Hindlimb muscle (tissue), 1 donor: ENCODE results near the gene IQCN. TPM values are rescaled to one million over a fixed set of nuclear protein-coding genes. Genes with fewer than 3 reads are reported as not detected.
A peak's percentile ranks its signal among the peaks of the same experiment; 100 is the strongest.

ENCODE experiments used
- DNase-seq: peaks from one replicate; pipeline ENCODE4 v3.0.0-alpha.2; 2013
- polyA plus RNA-seq: library from polyadenylated mRNA; unstranded; fragments of 120-200 nt; gene quantifications from one replicate; pipeline ENCODE4 v1.2.1, GENCODE V29; 2013; ENCODE audit not compliant: insufficient read length

IQCN gene
- polyA plus RNA-seq, 1 donor = 4.9 TPM

DNA sequence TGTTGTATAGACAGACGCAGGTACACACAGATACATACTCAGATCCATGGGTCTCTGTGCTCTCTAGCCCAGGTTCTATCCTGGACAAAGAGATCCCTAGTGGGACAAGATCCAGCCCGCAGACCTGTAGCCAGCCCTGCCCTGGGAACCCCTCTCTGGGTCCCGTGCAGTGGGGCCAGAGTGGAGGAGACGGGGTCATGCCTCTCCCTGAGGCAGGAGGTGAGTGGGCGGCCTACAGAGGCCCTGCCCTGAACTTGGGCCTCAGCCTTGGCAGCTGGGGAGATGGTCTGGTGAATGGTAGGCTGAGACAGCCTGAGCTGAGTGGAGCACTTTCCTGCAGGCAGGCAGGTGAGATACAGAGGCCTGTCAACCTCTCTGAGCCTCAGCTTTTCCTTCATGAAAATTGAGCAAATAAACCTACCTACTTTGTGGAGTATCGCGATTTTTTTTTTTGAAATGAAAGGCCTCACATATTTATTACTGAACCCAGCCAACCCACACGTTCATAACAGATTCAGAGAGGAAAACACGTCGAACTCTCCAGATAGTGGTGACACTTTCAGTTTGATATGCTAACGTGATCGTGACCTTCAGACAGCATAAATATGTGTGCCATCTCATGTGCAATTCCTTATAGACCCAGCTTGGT is 10.6 kb upstream of the IQCN start:
- DNase-seq = no peak

DNA sequence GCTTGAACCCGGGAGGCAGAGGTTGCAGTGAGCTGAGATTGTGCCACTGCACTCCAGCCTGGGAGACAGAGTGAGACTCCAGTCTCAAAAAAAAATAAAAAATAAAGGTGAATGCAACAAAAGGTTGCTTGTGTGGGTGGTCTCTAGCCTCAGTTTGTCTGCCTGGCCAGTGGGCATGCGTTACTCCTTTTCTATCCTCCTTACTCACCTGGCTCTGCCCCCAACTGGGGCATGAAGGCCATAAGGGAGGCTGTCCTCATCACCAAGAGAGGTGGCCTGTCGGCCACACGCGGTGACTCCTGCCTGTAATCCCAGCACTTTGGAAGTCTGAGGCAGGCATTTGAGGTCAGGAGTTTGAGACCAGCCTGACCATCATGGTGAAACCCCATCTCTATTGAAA is 9.1 kb upstream of the IQCN start:
- no peak for DNase-seq

DNA sequence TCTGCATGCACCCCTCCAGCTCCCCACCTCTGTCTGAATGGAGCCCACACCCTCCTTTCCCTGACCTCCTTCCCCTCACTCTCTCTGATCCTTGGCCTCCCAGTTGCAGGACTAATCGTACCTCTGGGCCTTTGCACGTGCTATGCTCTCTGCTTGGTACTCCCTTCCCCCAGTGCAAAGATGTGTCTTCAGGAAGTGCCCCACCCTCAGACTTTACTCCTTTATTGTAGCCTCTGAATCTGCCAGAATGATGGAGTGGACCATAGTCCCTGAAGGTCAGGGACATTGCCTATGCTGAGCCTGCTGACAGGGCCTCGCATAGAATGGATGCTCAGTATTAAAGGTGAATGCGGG is 8.5 kb upstream of the IQCN start:
- no peak for DNase-seq

DNA sequence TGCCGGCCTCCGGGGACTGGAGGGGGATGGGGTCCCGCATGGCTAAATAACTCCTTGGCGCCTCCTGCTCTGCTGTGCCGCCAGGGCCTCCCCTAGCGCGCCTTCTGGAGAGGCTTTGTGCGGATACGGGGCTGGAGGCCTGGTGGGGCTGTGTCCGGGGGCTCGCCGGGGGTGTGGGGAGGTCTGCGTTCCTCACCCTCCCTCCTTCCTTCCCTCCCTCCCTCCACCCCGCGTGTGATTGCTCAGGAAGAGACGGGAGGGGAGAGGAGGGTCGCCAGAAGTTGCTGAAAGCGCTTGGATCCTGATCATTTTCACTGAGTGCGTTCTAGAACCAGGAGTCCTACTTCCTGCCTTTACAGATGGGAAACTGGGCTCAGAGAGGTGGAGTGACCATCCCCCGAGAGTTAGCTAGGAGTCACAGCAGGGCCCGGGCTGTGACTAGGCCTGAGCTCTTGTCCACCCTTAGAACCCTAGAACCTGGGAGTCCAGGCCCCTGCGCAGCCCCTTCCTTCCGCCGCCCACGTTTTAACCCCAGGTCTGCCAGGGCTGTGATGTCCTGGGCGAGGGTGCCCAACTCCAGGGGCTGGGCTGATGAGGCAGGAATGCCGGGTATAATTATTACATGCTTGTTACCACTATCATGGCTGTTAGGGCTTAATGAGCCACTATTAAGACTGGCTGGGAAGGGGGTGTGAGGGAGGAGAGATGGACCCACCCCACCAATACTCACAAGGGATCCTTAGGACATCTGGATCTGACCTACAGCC is 8.0 kb upstream of the IQCN start:
- DNase-seq = peak; percentile 90

DNA sequence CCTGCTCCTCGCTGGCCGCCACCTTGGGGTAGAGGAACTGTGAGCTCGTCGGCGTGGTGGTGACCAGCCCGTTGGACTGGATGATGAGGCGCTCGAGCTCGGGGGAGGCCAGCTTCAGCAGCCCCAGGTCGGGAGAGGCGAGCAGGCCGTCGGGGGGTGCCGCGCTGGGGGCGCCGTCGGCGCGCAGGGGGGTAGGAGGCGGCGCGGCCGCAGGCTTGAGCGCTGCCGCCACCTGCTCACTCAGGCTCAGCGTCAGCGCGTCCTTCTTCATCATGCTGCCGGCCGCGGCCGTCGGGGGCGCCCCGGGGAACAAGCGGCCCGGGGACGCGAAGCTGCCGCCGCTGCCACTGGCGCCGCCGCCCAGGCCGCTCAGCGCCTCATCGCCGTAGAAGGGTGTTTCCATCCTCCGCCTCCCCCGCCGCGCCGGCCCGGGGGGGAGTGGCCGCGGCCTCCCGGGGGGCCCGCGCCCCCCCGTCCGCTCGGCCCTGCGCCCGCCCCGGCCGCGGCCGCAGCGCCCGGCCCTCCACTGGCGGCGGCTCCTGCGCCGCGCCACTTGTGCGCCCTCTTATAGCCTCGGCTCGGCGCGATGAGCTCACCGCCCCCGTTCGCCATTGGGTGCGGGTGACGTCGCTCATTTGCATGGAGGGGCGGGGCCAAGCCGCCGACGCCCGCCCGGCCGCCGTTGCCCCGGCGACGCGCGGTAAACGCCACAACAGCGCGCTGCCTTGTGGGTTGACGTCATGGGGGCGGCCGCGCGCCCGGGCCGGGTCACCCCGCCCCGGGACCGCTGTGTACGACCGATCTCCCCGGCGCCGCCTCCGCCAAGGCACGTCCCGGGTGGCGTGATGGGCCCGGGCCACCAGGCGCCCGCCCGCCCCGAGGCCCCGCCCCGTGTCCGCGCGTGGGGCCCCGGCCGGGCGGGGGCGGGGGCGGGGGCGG is 7.1 kb upstream of the IQCN start, which contains the start of gene JUND:
Gene JUND (minus strand): TSS at position 541 of the 939 bp plus-strand sequence. CDS start 138 bp downstream, at position 403.
- DNase-seq = peak; percentile 99

DNA sequence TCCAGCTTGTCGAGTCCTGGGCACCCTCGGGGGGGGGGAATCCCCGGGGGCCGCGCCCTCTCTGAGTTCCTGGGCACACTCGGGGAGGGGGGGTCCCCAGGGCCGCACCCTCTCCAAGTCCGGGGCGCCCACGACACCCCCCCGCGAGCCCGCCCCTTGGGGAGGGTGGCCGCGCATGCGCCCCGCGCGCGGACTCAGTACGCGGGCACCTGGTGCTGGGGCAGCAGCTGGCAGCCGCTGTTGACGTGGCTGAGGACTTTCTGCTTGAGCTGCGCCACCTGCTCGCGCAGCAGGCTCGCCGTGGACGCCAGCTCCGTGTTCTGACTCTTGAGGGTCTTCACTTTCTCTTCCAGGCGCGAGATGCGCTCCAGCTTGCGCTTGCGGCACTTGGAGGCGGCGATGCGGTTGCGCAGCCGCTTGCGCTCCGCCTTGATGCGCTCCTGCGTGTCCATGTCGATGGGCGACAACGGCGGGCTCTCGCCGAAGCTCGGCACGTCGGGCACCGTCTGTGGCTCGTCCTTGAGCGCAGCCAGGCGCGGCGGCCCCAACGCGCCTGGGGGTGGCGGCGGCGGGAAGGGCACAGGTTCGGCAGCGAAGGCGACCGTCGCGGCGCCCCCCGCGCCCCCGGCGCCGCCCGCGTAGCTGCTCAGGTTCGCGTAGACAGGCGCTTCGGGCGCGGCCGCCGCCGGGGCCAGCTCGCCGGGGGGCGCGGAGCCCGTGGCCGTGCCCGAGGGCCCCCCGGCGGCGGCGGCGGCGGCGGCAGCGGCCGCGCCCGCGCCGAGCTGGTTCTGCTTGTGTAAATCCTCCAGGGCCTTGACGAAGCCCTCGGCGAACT is 6.2 kb upstream of the IQCN start:
- DNase-seq = peak; percentile 83

DNA sequence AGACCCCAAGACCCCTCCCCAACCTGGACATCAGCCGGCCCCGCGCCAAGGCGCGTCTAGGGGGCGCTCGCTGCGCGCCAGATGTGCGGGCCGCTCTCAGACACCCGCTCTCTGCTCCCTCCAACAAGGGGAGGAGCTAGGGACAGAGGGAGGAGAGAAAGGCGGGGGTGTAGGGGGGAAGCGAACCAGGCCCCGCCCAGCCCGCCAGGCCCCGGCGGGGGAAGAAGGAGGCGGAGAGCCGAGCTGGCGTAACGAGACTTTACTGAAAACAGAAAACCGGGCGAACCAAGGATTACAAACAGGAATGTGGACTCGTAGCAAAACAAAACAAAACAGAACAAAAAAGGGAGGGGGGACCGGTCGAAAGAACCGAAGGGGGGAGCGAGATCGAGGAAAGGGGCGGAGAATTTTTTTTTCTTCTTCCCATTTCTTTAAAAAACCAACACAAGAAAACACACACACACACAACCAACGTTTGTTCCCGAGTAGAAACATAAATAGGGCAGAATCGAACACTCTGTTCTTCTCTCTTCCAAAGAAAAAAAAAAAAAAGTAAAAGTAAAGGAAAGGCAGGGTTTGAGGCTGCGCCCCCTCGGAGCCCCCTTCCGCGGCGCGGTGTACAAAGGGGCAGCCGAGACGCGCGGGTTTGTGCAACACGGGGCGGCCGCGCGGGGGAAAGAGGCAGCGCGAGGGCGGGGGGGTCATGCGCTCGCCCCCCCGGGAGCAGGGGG is 5.4 kb upstream of the IQCN start:
- peak; percentile 96 for DNase-seq

DNA sequence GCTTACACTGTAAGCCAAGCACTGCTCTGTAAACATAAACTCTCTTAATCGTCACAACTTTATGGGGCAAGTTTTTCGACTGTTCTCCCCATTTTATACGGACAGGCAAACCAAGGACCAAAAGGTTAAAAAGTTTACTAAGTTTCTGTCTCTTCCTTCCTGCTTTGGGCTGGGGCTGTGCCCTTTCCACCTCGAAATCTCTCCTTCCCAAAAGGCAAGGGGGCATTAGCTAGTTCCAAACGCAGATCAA is 4.9 kb upstream of the IQCN start:
- DNase-seq = no peak

DNA sequence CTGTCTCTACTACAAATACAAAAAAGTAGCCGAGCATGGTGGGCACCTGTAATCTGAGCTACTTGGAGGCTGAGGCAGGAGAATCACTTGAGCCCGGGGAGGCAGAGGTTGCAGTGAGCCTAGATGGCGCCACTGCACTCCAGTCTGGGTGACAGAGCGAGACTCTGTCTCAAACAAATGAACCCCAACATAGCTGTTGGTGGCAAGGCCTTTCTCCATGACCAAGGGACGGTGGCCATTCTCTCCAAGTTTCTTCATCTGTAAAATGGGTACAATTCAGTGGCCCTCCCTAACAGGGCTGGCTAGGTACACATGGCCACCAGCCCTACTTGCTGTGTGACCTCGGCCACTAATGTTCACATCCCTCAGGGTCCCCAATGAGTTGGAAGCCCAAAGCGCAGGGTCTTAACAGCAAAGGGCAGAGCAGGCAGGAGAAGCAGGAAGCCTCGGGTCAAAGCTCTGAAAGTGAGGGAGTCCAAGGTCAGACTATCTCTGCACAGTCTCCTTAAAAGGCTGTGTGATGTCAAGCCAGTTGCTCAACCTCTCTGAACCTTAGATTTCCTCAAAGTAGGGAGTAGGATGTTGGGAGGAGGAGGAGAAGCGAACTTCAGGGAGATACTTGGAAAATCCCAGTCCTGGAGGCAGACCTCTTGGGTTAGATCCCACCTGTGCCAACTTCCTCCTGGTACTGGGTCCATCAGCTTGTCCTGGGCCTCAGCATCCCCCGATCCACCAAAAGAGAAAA is 4.4 kb upstream of the IQCN start:
- no peak for DNase-seq

DNA sequence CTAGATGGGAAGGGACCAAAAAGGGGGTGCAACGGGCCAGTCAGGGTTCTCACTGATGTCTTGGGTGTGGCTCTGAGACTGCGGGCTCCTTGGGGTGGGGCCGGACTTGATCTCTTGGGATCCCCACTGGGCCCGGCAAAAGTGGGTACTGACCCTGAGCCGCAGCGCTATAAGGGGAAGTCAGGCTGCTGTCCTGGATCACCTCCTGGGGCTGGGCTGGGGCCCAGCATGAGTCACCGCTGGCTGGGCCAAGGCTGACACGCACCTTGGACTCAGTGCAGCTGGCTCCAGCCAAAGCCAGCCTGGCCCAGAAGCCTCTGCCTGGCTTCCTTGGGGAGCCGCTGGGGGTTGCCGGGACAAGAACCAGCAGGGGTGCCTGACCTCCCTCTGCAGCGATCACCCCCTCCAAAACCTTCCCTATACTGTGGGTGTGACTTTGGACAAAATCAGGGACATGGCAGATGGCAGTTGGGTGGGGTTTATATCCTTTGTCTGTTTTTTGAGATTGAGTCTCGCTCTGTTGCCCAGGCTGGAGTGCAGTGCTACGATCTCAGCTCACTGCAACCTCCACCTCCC is 617 bp upstream of the IQCN start:
- peak; percentile 93 for DNase-seq

DNA sequence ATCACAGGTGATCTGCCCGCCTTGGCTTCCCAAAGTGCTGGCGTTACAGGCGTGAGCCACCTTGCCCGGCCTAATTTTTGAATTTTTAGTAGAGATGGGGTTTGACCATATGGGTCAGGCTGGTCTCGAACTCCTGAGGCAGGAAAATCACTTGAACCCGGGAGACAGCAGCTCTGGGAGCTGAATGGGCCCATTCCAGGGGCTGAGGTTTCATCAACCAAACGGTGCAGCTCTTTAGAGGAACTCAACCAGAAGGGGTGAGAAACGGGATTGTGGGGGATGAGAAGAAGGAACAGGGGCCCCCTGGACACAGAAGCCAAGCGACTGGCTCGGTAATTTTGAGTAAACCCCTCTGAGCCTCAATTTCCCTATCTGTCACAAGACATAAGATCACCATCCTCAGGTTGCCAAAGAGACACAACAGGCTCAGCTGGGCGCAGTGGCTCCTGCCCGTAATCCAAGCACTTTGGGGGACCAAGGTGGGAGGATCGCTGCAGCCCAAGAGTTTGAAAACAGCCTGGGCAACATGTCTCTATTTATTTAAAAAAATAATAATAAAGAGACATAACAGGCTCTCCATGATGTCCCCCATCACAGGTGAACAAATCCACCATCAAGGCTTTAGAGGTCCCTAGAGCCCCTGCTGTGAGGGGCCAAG is 562 bp downstream of the IQCN start:
- no peak for DNase-seq

DNA sequence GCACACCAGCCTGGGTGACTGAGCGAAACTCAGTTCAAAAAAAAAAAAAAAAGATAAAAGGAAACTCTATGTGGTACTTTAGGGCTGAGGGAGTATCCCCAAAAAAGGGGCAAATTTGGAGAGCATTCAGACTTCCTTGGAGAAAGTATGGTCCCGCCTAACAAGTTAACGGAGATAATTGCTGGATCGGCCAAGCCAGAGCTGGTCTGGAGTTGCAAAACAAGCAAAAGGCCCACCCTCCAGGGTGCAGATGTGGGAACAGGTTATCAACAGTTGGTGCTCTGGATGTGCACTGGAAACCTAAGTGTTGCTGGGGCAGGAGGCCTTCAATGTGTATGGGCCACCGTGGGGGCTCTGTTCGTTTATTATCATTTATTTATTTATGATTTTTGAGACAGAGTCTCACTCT is 2.8 kb downstream of the IQCN start:
- no peak for DNase-seq

DNA sequence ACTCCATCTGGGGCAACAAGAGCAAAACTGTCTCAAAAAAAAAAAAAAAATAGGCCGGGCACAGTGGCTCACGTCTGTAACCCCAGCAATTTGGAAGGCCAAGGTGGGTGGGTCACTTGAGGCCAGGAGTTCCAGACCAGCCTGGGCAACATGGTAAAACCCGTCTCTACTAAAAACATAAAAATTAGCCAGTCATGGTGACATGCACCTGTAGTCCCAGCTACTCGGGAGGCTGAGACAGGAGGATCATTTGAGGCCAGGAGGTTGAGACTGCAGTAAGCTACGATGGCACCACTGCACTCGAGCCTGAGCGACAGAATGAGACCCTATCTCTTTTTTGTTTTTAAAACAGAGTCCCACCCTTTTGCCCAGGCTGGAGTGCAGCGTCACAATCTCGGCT is 3.9 kb downstream of the IQCN start:
- no peak for DNase-seq

DNA sequence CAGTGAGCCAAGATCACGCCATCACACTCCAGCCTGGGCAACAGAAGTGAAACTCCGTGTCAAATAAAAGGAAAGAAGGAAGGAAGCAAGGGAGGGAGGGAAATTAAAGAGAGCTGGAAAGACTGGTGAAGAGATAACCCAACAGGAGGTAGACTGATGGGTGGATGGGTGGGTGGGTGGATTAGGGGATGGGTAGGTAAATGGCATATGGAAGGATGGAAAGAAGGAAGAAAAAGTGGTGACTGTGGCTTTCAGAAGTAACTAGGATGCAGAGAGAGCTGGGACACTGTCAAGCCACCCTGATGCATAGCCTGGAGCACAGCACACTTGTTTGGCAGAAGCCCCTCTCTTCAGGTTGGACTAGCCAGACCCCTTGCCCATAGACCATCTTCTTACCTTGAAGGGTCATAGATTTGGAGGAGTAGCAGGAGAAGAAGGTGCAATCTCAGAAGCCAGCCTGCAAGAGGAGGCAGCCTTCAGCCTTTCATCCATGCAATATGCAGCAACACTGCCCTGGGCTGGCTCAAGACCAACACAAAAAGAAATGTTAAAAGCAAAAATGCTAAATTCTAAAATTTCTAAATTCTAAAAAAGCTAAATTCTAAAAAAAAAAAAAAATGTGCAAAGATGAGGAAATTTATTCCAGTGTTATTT is 5.1 kb downstream of the IQCN start:
- DNase-seq = no peak

DNA sequence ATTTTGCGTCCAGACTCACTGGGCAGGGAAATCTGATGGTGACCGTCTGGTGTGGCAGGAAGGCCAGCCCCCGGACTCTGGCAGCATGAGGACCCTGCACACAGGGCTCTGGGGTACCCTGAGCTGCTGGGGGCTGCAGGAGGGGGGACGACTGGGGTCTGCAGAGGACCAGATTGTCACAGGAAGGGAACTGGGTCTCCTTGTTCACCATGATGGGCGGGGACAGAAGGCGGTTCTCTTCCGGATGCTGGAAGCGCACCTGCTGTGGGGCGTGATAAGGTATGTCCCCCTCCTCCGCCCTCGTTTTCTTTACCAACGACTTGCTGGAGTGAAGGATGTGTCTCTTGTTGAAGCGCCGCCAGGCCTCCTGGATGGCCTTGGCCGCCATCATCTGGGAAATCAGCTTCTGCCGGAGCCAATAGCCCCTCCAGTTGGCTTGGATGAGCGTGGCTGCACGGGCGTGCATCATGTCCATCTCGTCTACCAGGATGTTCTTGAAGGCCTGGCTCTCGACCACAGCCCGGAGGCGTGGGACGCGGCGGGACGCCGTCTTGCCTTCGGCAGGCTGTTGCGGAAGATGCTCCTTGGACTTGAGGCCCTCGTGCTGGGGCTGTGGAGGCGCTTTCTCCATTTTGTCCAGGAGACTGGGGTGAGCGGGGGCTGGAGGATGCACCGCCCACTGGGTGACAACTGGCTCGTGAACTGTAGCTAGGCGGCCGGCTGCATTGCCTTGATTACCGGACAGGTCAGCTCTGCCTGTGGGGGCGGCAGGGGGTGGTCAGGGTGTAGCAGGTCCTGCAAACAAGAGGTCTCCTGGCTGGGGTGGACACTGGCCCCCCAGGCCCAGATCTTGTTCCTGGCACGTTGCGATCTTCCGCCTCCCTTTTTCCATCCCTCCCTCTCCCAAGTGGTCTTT is 7.2 kb downstream of the IQCN start:
- no peak for DNase-seq

DNA sequence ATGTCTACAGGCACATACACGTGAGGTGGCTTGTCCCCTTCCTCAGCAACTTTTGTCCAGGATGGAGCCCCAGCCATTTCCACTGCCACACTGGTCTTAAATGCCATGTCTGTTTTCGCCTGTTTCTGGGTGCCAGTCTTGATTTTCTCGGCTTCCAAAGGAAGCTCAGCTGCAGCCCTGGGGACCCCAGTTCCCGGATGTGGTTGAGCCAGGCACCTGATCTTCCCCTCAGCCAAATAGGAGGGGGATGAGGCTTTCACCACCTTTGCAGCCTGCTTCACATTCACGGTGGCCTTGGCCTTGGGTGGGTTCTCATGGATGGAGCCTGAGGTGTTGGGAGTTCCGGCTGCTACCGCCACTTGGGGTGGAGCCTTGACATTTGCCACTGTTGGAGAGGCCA is 8.7 kb downstream of the IQCN start:
- DNase-seq = no peak

DNA sequence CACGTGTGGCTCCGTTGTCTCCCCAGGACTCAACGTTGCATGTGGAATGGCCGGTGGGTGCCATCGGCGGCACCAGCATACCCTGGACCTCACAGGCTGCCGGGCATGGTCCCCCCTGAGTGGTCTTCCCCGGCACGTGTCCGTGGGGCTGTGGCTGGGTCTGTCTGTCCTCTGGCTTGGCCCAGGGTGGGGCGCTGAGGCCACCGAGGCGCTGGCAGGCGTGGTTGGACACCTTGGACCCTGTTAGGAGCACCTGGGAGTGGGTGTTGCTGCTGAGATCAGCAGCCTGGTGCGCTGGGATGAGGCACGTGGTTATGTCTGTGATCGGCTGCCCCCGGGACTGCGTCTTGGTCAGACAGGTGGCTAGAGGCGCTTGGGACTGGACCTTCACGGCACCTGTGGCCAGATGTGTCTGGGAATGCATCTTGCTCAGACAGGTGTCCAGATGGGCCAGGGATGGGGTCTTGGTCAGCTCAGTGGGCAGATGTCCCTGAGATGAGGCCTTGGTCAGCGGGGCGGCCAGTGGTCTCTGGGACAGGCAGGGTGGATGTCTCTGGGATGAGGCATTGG is 9.2 kb downstream of the IQCN start:
- DNase-seq = no peak
